BLaER1 (cell line): ENCODE data around the gene PCSK2.

Experiments used
- H3K27ac ChIP-seq: shearing (Covaris generic); formaldehyde crosslinking; 2 replicates; pipeline ENCODE4 v1.8.1; 2022
- H3K27me3 ChIP-seq: shearing (Covaris generic); formaldehyde crosslinking; 2 replicates; pipeline ENCODE4 v1.8.1; 2022
- H3K36me3 ChIP-seq: shearing (Covaris generic); formaldehyde crosslinking; 2 replicates; pipeline ENCODE4 v1.8.1; 2022
- H3K4me1 ChIP-seq: shearing (Covaris generic); formaldehyde crosslinking; 2 replicates; pipeline ENCODE4 v1.8.1; 2022
- H3K4me2 ChIP-seq: shearing (Covaris generic); formaldehyde crosslinking; 2 replicates; pipeline ENCODE4 v1.8.1; 2022
- H3K4me3 ChIP-seq: shearing (Covaris generic); formaldehyde crosslinking; 2 replicates; pipeline ENCODE4 v1.8.1; 2022
- H3K9ac ChIP-seq: shearing (Covaris generic); formaldehyde crosslinking; 2 replicates; pipeline ENCODE4 v1.8.1; 2022
- H3K9me3 ChIP-seq: shearing (Covaris generic); formaldehyde crosslinking; 2 replicates; pipeline ENCODE4 v1.8.1; 2022
- H4K20me1 ChIP-seq: shearing (Covaris generic); formaldehyde crosslinking; 2 replicates; pipeline ENCODE4 v1.8.1; 2022
- Cebpa-rat ChIP-seq: shearing (Covaris generic); IDR thresholded peaks from 2 replicates; pipeline ENCODE4 v1.8.1; 2022

PCSK2 gene

DNA sequence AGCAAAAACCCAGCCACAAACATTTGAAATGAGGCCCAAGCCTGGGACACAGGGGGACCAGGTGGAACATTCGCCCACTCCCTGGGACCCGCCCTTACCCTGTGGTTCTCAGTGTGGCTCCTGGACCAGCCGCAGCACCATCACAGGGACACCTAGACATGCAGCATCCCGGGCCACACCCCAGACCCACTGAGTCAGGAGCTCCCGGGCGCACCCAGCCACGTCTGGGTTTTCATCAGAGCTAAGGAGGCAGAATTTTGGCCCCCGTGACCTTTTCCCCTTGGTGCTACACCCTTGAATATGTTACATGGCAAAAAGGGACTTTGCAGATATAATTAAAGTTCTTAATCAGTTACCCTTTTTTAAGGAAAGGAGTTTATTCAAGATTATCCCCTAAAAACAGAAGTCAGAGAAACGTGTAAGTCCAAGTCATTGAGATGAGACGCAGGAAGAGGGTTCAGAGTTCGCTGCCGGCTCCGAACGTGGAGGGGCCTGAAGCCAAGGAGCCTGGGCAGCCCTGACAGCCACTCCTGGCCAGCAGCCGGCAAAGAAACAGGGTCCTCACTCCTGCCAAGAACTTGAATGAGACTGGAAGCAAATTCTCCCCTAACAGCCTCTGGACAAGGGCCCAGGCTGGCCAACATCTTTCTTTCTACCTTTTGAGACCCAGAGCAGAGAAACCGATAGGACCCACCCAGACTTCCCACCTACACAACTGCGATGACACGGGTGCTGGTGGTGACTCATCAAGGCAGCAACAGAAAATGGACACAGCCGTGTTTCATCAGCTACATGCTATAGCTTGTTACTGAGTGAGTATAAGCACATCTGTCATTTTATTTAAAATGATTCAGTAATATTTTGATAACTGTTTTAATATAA lies 279.0 kb downstream of the PCSK2 start:
- Histone ChIP-seq H3K27me3 (no peaks in the 10 kb centered on the region), H3K36me3 (no peaks in the 10 kb centered on the region), H3K4me1 (peaks cover 42% of the 10 kb centered on the region), H3K27ac (0 out of 2 replicates have a peak overlapping the region, but pooled peaks have one; percentile 28), H4K20me1 (no peaks in the 10 kb centered on the region), H3K9ac (peak overlapping the region; percentile 63; the same call in 1 of the 2 replicates), H3K9me3 (no peaks in the 10 kb centered on the region), H3K4me2 (peak overlapping the region; percentile 97), H3K4me3 (peak overlapping the region; percentile 62)
- TF ChIP-seq Cebpa-rat: no peak

DNA sequence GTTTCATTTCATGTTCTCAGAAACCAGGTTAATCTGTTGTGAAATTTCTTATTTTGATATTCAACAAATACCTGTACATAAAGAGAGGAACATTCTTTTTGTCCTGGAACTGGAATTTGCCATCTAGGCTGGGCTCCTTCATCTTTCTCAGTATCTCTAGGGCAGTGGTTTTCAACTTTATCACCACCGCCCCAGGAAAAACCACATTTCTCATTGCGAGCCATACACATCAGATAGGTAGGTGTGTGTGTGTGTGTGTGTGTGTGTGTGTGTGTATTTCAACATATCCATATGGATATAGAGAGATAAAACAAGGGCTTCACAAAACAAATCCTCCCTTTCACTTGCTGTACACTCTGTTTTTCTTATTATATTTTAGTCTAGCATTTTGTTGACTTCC lies 280.2 kb downstream of the PCSK2 start:
- H3K4me1 ChIP-seq: peaks cover 52% of the 10 kb centered on the region
- no peak overlapping the region for H3K4me2 ChIP-seq
- no peak overlapping the region for H3K9ac ChIP-seq
- no peak for TF ChIP-seq Cebpa-rat
- no peak overlapping the region for H3K27ac ChIP-seq
- no peak overlapping the region for H3K4me3 ChIP-seq
- H4K20me1 ChIP-seq: no peaks in the 10 kb centered on the region
- H3K36me3 ChIP-seq: no peaks in the 10 kb centered on the region
- no peaks in the 10 kb centered on the region for H3K27me3 ChIP-seq
- H3K9me3 ChIP-seq: no peaks in the 10 kb centered on the region

DNA sequence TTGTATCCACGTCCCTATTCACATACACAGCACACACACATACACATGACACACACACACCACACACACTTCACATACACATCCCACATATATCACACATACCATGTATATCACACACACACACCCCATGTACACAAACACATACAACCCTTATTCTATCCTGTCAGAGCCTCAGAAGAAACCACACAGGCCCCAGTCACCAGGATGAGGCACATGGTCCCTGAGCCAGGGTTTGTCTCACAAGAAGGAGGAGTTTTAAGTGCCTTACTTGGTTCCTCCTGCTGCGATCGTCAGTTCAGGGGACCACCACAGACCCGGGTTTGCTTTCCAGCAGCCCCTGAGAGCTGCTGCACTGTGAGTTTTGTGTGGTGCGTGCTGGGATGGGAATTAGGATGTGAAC lies 280.7 kb downstream of the PCSK2 start:
- H3K36me3 ChIP-seq: no peaks in the 10 kb centered on the region
- no peak for TF ChIP-seq Cebpa-rat
- no peaks in the 10 kb centered on the region for H3K9me3 ChIP-seq
- H3K27ac ChIP-seq: no peak overlapping the region
- H3K4me2 ChIP-seq: no peak overlapping the region
- H3K9ac ChIP-seq: no peak overlapping the region
- peaks cover 49% of the 10 kb centered on the region for H3K4me1 ChIP-seq
- H3K27me3 ChIP-seq: peaks cover 3% of the 10 kb centered on the region; the same call in 1 of the 2 replicates
- no peaks in the 10 kb centered on the region for H4K20me1 ChIP-seq
- no peak overlapping the region for H3K4me3 ChIP-seq

DNA sequence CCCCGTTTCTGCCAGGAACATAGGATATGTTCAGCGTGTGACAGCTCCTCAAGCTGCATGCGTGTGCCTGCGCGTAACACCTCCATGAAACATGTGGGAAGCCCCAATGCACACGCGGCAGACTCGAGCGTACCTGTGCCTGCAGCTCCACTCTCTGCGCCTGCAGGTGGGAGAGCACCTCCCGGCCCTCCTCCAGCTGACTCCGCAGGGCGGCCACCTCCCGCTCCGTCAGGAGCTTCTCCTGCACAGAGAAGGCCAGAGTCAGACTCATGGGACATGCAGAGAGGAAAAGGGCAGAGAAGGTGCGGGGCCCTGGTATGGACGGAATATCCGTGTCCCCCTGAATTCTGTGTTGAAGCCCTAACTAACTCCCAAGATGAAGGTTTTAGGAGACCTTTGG lies 281.9 kb downstream of the PCSK2 start:
- H3K4me2 ChIP-seq: no peak overlapping the region
- no peak overlapping the region for H3K4me3 ChIP-seq
- H3K9me3 ChIP-seq: no peaks in the 10 kb centered on the region
- H4K20me1 ChIP-seq: no peaks in the 10 kb centered on the region
- H3K4me1 ChIP-seq: peaks cover 37% of the 10 kb centered on the region
- no peak overlapping the region for H3K27ac ChIP-seq
- H3K36me3 ChIP-seq: no peaks in the 10 kb centered on the region
- H3K27me3 ChIP-seq: peaks cover 15% of the 10 kb centered on the region
- no peak overlapping the region for H3K9ac ChIP-seq
- no peak for TF ChIP-seq Cebpa-rat

DNA sequence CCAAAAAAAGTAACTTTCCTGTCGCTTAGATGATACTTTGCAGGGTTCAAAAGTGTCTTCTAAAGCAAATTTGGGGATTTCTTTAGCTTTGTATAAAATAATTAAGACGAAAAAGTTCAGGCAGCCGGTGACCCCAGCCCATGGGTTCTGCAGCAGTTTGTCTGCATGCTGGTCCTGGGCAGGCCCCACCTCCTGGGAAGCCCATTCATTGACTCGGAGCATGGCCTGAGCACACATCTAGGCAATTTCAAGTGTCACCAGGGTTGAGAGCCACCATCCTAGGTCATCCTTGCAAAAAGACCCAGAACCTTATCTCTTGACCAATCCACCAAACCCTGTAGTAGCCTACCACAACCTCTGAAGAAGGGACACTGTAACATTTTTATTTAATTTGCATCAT lies 283.7 kb downstream of the PCSK2 start:
- no peak for TF ChIP-seq Cebpa-rat
- peaks cover 22% of the 10 kb centered on the region for H3K4me1 ChIP-seq
- H3K27me3 ChIP-seq: peaks cover 33% of the 10 kb centered on the region
- no peak overlapping the region for H3K4me3 ChIP-seq
- H3K36me3 ChIP-seq: no peaks in the 10 kb centered on the region
- 0 out of 2 replicates have a peak overlapping the region, but pooled peaks have one; percentile 39 for H3K4me2 ChIP-seq
- no peaks in the 10 kb centered on the region for H3K9me3 ChIP-seq
- H4K20me1 ChIP-seq: no peaks in the 10 kb centered on the region
- H3K27ac ChIP-seq: no peak overlapping the region
- H3K9ac ChIP-seq: no peak overlapping the region

DNA sequence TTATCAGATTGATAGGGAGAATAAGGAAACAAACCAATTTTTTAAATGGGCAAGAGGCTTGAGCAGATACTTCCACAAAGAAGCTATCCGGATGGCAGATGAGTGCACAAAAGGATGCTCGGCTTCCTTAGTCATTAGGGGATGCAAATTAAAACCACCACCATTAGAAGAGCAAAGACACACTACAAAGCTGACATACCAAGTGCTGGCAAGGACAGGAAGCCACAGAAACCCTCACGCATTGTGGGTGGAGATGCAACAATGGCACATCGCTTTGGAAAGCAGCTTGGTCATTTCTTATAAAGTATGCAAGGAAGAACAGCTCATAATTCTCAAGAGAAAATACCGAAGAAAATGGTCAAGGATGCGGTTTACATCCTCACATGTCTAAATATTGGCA lies 284.6 kb downstream of the PCSK2 start:
- Histone ChIP-seq H4K20me1 (no peaks in the 10 kb centered on the region), H3K9me3 (no peaks in the 10 kb centered on the region), H3K4me3 (no peak overlapping the region), H3K4me2 (peak overlapping the region; percentile 39), H3K27me3 (peaks cover 36% of the 10 kb centered on the region), H3K4me1 (peaks cover 15% of the 10 kb centered on the region), H3K9ac (no peak overlapping the region), H3K27ac (no peak overlapping the region), H3K36me3 (no peaks in the 10 kb centered on the region)
- no peak for TF ChIP-seq Cebpa-rat

DNA sequence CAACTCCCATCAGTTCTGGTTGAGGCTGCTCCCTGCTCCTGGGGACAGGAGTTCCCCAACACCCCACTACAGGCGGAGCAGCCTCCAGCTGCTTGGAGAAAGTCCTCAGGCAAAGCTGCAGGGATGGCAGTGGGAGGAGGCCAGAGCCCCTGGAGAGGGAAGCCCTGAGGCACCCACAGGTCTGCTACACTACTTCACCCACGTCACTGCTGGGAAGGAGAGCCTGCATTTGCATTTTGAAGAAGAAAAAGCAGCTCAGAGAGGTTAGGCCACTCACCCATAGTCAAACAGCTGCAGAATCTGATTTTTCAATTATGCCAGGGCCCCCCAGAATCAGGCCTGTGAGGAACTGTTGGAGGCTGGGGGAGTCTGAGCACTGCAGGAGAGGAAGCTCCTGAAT lies 287.1 kb downstream of the PCSK2 start:
- Histone ChIP-seq H3K27ac (no peak overlapping the region), H3K27me3 (peaks cover 47% of the 10 kb centered on the region), H3K4me2 (no peak overlapping the region), H4K20me1 (peaks cover 4% of the 10 kb centered on the region; the same call in 1 of the 2 replicates), H3K4me1 (peaks cover 29% of the 10 kb centered on the region), H3K9me3 (no peaks in the 10 kb centered on the region), H3K36me3 (no peaks in the 10 kb centered on the region), H3K9ac (no peak overlapping the region), H3K4me3 (no peak overlapping the region)
- TF ChIP-seq Cebpa-rat: no peak

DNA sequence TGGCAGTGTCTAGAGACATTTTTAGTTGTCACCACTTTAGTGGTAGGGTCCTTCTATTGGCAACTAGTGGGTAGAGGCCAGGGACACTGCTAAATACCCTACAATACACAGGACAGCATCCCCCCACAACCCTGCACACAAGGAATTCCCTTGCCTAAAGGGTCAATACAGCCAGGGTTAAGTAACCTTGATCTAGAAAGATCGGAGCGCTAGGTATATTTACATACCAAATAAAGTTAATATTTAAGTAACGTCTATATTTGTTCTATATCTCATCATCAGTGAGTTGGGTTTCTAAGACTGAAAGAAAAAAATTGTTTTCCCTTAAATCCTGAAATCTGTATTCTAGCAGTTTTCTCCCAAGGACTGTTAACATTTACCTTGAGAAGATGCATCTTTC lies 288.2 kb downstream of the PCSK2 start:
- H3K27me3 ChIP-seq: peaks cover 47% of the 10 kb centered on the region
- no peak overlapping the region for H3K9ac ChIP-seq
- H3K27ac ChIP-seq: no peak overlapping the region
- H4K20me1 ChIP-seq: peaks cover 4% of the 10 kb centered on the region; the same call in 1 of the 2 replicates
- H3K4me1 ChIP-seq: peaks cover 34% of the 10 kb centered on the region
- no peaks in the 10 kb centered on the region for H3K36me3 ChIP-seq
- TF ChIP-seq Cebpa-rat: no peak
- no peaks in the 10 kb centered on the region for H3K9me3 ChIP-seq
- H3K4me2 ChIP-seq: no peak overlapping the region
- H3K4me3 ChIP-seq: no peak overlapping the region

DNA sequence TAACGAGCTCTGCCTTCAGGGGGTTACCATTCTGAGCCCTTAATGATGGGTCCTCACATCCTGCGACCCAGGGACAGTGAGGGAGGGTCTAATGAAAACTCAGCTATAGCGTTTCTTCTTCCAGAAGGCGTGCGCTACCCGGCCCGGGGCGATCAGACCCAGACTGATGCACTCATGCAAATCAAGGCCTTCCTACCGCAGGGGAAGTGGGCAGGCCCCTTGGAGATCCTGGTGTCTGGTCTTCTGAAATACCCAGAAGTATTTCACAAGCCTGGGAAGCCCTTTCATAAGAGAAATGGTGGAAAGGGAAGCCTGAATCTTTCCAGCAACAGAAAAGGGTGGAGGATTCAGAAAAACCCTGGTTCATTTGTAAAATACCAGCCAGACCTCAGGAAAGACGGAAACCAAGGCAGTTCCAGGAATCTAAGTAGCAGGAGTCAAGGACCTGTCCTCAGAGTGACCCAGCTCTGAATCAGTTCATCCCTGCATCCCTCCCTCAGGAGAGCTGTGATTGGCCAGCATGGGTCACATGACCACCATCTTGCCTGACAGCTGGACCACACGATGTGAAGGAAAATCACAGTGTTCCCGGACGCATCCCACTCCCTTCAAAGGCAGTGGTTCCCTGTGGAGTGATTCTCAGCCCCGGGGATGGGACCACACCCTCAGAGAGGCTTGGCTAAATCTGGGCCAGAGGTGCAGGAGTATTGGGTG lies 291.7 kb downstream of the PCSK2 start:
- peaks cover 29% of the 10 kb centered on the region for H3K4me1 ChIP-seq
- no peaks in the 10 kb centered on the region for H3K36me3 ChIP-seq
- peak; percentile 95 for TF ChIP-seq Cebpa-rat
- no peak overlapping the region for H3K27ac ChIP-seq
- no peaks in the 10 kb centered on the region for H3K9me3 ChIP-seq
- no peak overlapping the region for H3K4me3 ChIP-seq
- H3K4me2 ChIP-seq: peak overlapping the region; percentile 65
- peaks cover 35% of the 10 kb centered on the region for H3K27me3 ChIP-seq
- no peak overlapping the region for H3K9ac ChIP-seq
- peaks cover 4% of the 10 kb centered on the region; the same call in 1 of the 2 replicates for H4K20me1 ChIP-seq
